A549 (cell line): ENCODE measurements around the gene SGPL1. TPM values are rescaled to one million over a fixed set of nuclear protein-coding genes. Genes with fewer than 3 reads are reported as not detected.

Experiments
- ATAC-seq, 2 experiments: fragments of 200-7000 bp in 1 of 2; fragments of >200 bp in 1 of 2; cut with Nextera tagmentation in 1 of 2; cut with Tn5 transposase in 1 of 2; 3 replicates each; pipeline versions ENCODE4 v1.8.0 to v1.9.1; 2018 to 2020; ENCODE audit warnings: mild to moderate bottlenecking in 1 of 2, moderate library complexity in 1 of 2
- CTCF ChIA-PET: fragments of 300-600 bp; sonication (Branson Sonifier 250); formaldehyde crosslinking; extraction: SDS; loops from one replicate; lab custom pipeline; 2021; ENCODE audit warnings: antibody characterized with exemption, inconsistent platforms; lab: Yijun Ruan, JAX
- POLR2A ChIA-PET: fragments of 350-600 bp; formaldehyde crosslinking; extraction: SDS; loops from one replicate; lab custom pipeline; 2021; ENCODE audit warnings: antibody characterized with exemption, inconsistent platforms; lab: Yijun Ruan, JAX
- DNase-seq, 2 experiments: peaks; one replicate each; pipeline versions ENCODE4 v3.0.0 to v3.0.0-alpha.2; 2011 to 2016; ENCODE audit warnings: low read depth in 1 of 2, low spot score in 1 of 2
- FAIRE-seq: peaks from 2 replicates; lab custom pipeline; 2011; peaks lifted over from hg19 to GRCh38; lab: Jason Lieb, UNC
- H3K27ac ChIP-seq, 2 experiments: fragments of >200 bp; sonication (Bioruptor Twin); formaldehyde crosslinking; 3 replicates each; pipeline ENCODE4 v1.5.1; 2016 to 2017
- H3K4me1 ChIP-seq: fragments of >200 bp; sonication (Bioruptor Twin); formaldehyde crosslinking; 3 replicates; pipeline ENCODE4 v1.6.1; 2016
- H3K4me2 ChIP-seq: fragments of >200 bp; sonication (Bioruptor Twin); formaldehyde crosslinking; 3 replicates; pipeline ENCODE4 v1.6.1; 2016
- H3K4me3 ChIP-seq: fragments of >200 bp; sonication (Bioruptor Twin); formaldehyde crosslinking; 3 replicates; pipeline ENCODE4 v1.5.1; 2016
- H3K9me3 ChIP-seq: fragments of >200 bp; sonication (Bioruptor Twin); formaldehyde crosslinking; 3 replicates; pipeline ENCODE4 v1.6.1; 2016
- CEBPB ChIP-seq, 2 experiments: fragments of >200 bp in 1 of 2; sonication (Bioruptor Twin) in 1 of 2; formaldehyde crosslinking in 1 of 2; IDR thresholded peaks; 2 replicates each; pipeline ENCODE4 v1.6.1; 2012 to 2016
- CHD2 ChIP-seq: fragments of 150-350 bp; IDR thresholded peaks from 2 replicates; pipeline ENCODE4 v1.6.1; 2014; ENCODE audit warnings: low read length; ENCODE audit not compliant: partially characterized antibody
- CHD4 ChIP-seq: fragments of 200-600 bp; sonication (generic); IDR thresholded peaks from 2 replicates; pipeline ENCODE4 v1.6.1; 2016; ENCODE audit warnings: antibody characterized with exemption, mild to moderate bottlenecking, borderline replicate concordance
- E2F6 ChIP-seq: IDR thresholded peaks from 2 replicates; pipeline ENCODE4 v1.6.1; 2012; ENCODE audit warnings: low read depth, borderline replicate concordance
- EHF ChIP-seq: fragments of 250-450 bp; sonication (Bioruptor Pico); IDR thresholded peaks from 2 replicates; pipeline ENCODE4 v1.5.0; 2020; ENCODE audit warnings: mild to moderate bottlenecking
- GATA3 ChIP-seq: IDR thresholded peaks from 2 replicates; pipeline ENCODE4 v1.6.1; 2012; ENCODE audit warnings: borderline replicate concordance
- HMGXB4 ChIP-seq: fragments of 250-450 bp; sonication (Bioruptor Pico); IDR thresholded peaks from 2 replicates; pipeline ENCODE4 v1.5.0; 2021; ENCODE audit warnings: mild to moderate bottlenecking, moderate library complexity, borderline replicate concordance
- JUN ChIP-seq, 2 experiments: fragments of >200 bp; sonication (Bioruptor Twin); formaldehyde crosslinking; IDR thresholded peaks; 2 replicates in 1 of 2; 3 replicates in 1 of 2; pipeline ENCODE4 v1.6.1; 2016 to 2017
- JUNB ChIP-seq: fragments of >200 bp; sonication (Bioruptor Twin); formaldehyde crosslinking; IDR thresholded peaks from 2 replicates; pipeline ENCODE4 v1.6.1; 2016
- KDM1A ChIP-seq: fragments of 200-600 bp; sonication (generic); IDR thresholded peaks from 2 replicates; pipeline ENCODE4 v1.6.1; 2016; ENCODE audit warnings: low read depth, mild to moderate bottlenecking
- RAD21 ChIP-seq, 2 experiments: fragments of >200 bp in 1 of 2; sonication (Bioruptor Twin) in 1 of 2; formaldehyde crosslinking in 1 of 2; IDR thresholded peaks in 1 of 2; conservative IDR thresholded peaks in 1 of 2; 2 replicates in 1 of 2; 3 replicates in 1 of 2; pipeline ENCODE4 v1.6.1; 2012 to 2018; ENCODE audit warnings: inconsistent platforms in 1 of 2
- RARB ChIP-seq: fragments of 250-450 bp; sonication (Bioruptor Pico); IDR thresholded peaks from 2 replicates; pipeline ENCODE4 v1.8.0; 2021; ENCODE audit warnings: mild to moderate bottlenecking, moderate library complexity
- SMC3 ChIP-seq: fragments of >200 bp; sonication (Bioruptor Twin); formaldehyde crosslinking; IDR thresholded peaks from 3 replicates; pipeline ENCODE4 v1.6.1; 2018; ENCODE audit warnings: inconsistent platforms
- SREBF2 ChIP-seq: fragments of 450-650 bp; IDR thresholded peaks from 2 replicates; pipeline ENCODE4 v1.6.1; 2014; ENCODE audit warnings: mild to moderate bottlenecking, moderate library complexity
- ZSCAN20 ChIP-seq: fragments of 250-450 bp; sonication (Bioruptor Pico); IDR thresholded peaks from 2 replicates; pipeline ENCODE4 v1.8.0; 2022; ENCODE audit warnings: mild to moderate bottlenecking, moderate library complexity
- WGBS: methylation state at CpG from one replicate; pipeline ENCODE4 v1.1.6; 2017; ENCODE audit errors: missing lambda C conversion rate; 5-methylcytosine and 5-hydroxymethylcytosine counted together
- polyA plus RNA-seq, 4 experiments: library from polyadenylated mRNA; depleted of rRNA in 3 of 4; stranded (reverse); fragments of >200 nt; fragmentation: RNase III in 1 of 4; extraction: RNeasy Plus Mini Kit Qiagen cat#74134 plus additional on column Dnase treatment in 1 of 4; gene quantifications; 2 replicates in 3 of 4; 3 replicates in 1 of 4; pipeline ENCODE4 v1.2.3, GENCODE V29; 2011 to 2017
- TF ChIP-seq, protein P1 (sequence below): fragments of >200 bp; sonication (Bioruptor Twin); formaldehyde crosslinking; IDR thresholded peaks from 2 replicates; pipeline ENCODE4 v1.6.1; 2016
- TF ChIP-seq, protein P2 (sequence below): IDR thresholded peaks from 2 replicates; pipeline ENCODE4 v1.6.1; 2012
- TF ChIP-seq, protein P3 (sequence below): fragments of >200 bp; sonication (Bioruptor Twin); formaldehyde crosslinking; IDR thresholded peaks from 3 replicates; pipeline ENCODE4 v1.5.1; 2016

The SGPL1 gene
- polyA plus RNA-seq, 2 of the 4 experiments (the other 2 are of a cell fraction): 32.2 to 49.8 TPM

DNA sequence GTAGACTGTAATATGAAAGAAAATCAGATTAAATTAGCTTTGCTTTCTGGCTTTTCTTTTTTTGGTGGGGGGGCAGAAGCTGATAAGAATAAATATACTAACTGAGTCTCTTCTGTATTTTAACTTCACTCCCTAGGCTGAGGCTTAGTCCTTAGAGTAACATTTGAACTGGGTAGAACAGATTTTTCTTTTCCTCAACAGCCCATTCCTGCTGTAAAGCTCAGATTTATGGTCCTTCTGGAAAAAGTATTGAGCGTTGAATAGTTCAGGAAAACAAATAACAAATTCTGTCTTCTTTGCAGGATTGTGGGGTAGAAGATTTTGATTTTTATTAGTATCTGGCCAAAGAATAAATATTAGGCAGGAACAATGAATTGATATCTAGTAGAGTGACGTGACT lies 17.9 kb downstream of the SGPL1 start:
- ATAC-seq (no peak), FAIRE-seq (no peak), DNase-seq (no peak)
- POLR2A ChIA-PET: interaction anchor here (2.2 kb wide), 1 partner anchor 17 kb away, joined by 10 read pairs; no protein-coding TSS in a partner anchor
- 62% methylated on average over 2 of the region's 2 CpGs for WGBS
- TF ChIP-seq CHD4 (no peak), RARB (CRISPR knock-in tag) (no peak), CEBPB (IDR thresholded peaks at IDR 0.05) (no peak), JUNB (no peak), ZSCAN20 (no peak), KDM1A (no peak)
- no peak overlapping the region for H3K4me3 ChIP-seq
- peaks cover 15% of the 10 kb centered on the region for H3K4me1 ChIP-seq
- peak overlapping the region; percentile 5; the same call in 1 of the 3 replicates for H3K4me2 ChIP-seq
- H3K9me3 ChIP-seq: no peaks in the 10 kb centered on the region
- CTCF ChIA-PET: interaction anchor here (0.7 to 2.9 kb wide), 6 partner anchors 12 to 284 kb away, joined by 3 to 13 read pairs (median 4); partner anchors contain the start of gene SGPL1
- H3K27ac ChIP-seq: peak overlapping the region in 1 of 2 experiments; percentile 21; a peak in 1 of 6 replicates

GRCh38 chr10:70834021-70834420 lies 18.3 kb downstream of the SGPL1 start:
- Histone ChIP-seq H3K4me2 (no peak overlapping the region), H3K27ac (no peak overlapping the region), H3K4me3 (no peak overlapping the region), H3K4me1 (peaks cover 15% of the 10 kb centered on the region), H3K9me3 (no peaks in the 10 kb centered on the region)
- TF ChIP-seq, protein P1, sequence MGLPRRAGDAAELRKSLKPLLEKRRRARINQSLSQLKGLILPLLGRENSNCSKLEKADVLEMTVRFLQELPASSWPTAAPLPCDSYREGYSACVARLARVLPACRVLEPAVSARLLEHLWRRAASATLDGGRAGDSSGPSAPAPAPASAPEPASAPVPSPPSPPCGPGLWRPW: no peak
- TF ChIP-seq SMC3 (no peak), CHD4 (no peak), RAD21 (conservative IDR thresholded peaks at IDR 0.05 in 1 of 2, IDR thresholded peaks at IDR 0.05 in 1 of 2) (no peak)
- FAIRE-seq (no peak), DNase-seq (no peak), ATAC-seq (no peak)
- WGBS: 91% methylated on average over 5 of the region's 5 CpGs
- CTCF ChIA-PET: interaction anchor here (0.7 to 2.9 kb wide), 6 partner anchors 12 to 284 kb away, joined by 3 to 13 read pairs (median 4); partner anchors contain the start of gene SGPL1
- POLR2A ChIA-PET: interaction anchor here (2.2 kb wide), 1 partner anchor 17 kb away, joined by 10 read pairs; no protein-coding TSS in a partner anchor

DNA sequence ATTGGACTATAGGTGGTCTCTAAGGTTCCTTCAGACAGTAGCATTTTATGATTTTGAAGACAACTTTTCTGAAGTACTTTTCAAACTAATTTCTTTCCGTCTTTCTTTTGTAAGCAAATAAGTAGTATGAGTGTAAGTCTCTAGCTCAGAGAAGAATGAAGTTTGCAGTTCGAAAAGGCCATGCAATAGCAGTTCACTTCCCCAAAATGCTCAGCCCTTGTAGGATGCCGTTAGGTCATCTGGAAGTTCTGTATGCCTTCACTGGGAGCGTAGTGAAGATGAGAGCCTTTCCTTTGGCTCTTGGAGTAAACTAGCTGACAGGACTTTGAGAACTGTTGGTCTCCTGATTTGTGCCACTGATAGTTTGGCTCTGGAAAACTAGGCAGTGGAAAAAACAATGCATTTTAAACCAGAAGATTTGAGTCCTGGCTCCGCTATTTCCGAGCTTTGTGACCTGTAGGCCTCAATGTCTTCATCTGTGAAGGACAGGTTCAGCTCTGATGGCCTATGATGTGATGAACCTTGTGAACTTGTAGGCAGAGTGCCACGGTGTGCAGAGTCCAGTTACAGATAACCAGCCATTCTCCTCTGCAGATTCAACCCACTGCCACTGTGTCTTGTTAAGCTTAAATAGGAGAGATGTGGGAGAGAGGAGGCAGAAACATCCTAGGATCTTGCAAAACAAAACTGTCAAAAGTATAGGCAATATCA lies 18.8 kb downstream of the SGPL1 start:
- no peak for DNase-seq
- no peak overlapping the region for H3K4me3 ChIP-seq
- H3K27ac ChIP-seq: no peak overlapping the region
- POLR2A ChIA-PET: no interaction called here
- no peaks in the 10 kb centered on the region for H3K9me3 ChIP-seq
- no peak for ATAC-seq
- WGBS: 95% methylated on average over 7 of the region's 7 CpGs
- CTCF ChIA-PET: interaction anchor here (0.7 to 2.9 kb wide), 4 partner anchors 11 to 75 kb away, joined by 3 to 13 read pairs (median 3); partner anchors contain the start of gene SGPL1
- FAIRE-seq: no peak
- TF ChIP-seq CEBPB (IDR thresholded peaks at IDR 0.05) (no peak), HMGXB4 (no peak), GATA3 (no peak), EHF (CRISPR knock-in tag) (no peak), JUN (IDR thresholded peaks at IDR 0.05) (no peak), E2F6 (no peak), CHD4 (no peak), CHD2 (no peak), SREBF2 (no peak)
- TF ChIP-seq, protein P2, sequence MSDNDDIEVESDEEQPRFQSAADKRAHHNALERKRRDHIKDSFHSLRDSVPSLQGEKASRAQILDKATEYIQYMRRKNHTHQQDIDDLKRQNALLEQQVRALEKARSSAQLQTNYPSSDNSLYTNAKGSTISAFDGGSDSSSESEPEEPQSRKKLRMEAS: no peak
- TF ChIP-seq, protein P1: no peak
- TF ChIP-seq, protein P3, sequence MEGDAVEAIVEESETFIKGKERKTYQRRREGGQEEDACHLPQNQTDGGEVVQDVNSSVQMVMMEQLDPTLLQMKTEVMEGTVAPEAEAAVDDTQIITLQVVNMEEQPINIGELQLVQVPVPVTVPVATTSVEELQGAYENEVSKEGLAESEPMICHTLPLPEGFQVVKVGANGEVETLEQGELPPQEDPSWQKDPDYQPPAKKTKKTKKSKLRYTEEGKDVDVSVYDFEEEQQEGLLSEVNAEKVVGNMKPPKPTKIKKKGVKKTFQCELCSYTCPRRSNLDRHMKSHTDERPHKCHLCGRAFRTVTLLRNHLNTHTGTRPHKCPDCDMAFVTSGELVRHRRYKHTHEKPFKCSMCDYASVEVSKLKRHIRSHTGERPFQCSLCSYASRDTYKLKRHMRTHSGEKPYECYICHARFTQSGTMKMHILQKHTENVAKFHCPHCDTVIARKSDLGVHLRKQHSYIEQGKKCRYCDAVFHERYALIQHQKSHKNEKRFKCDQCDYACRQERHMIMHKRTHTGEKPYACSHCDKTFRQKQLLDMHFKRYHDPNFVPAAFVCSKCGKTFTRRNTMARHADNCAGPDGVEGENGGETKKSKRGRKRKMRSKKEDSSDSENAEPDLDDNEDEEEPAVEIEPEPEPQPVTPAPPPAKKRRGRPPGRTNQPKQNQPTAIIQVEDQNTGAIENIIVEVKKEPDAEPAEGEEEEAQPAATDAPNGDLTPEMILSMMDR: no peak
- H3K4me2 ChIP-seq: no peak overlapping the region
- peaks cover 15% of the 10 kb centered on the region for H3K4me1 ChIP-seq
